Stimulated activated CD8-positive, alpha-beta memory T cell treated with anti-CD3 and anti-CD28 coated beads, Interleukin-15, amount 100 ng/mL, for 24 hours (primary cell): ENCODE data around the gene CLSTN2.

Experiments
- DNase-seq: peaks from one replicate; pipeline ENCODE4 v3.0.0-alpha.2; 2020; ENCODE audit warnings: low read depth

Gene CLSTN2

GRCh38 chr3:139935016-139935865, at the start of gene CLSTN2:
CLSTN2 (plus strand) TSS chr3:139935185.
- no peak for DNase-seq

GRCh38 chr3:139887431-139887830, 47.6 kb upstream of the CLSTN2 start:
- DNase-seq: no peak

- no peak for DNase-seq
Measured at GRCh38 chr3:139888561-139889140, 46.3 kb upstream of the CLSTN2 start.

GRCh38 chr3:139893267-139893962, 41.6 kb upstream of the CLSTN2 start:
- no peak for DNase-seq

- no peak for DNase-seq
Measured at GRCh38 chr3:139893963-139894642, 40.9 kb upstream of the CLSTN2 start.

GRCh38 chr3:139894643-139894989, 40.4 kb upstream of the CLSTN2 start:
- DNase-seq: no peak

GRCh38 chr3:139897759-139898158, 37.2 kb upstream of the CLSTN2 start:
- no peak for DNase-seq

GRCh38 chr3:139906418-139906817, 28.6 kb upstream of the CLSTN2 start:
- no peak for DNase-seq

- no peak for DNase-seq
Measured at GRCh38 chr3:139909811-139910210, 25.2 kb upstream of the CLSTN2 start.

- DNase-seq: no peak
Measured at GRCh38 chr3:139916271-139916670, 18.7 kb upstream of the CLSTN2 start.

- DNase-seq: no peak
Measured at GRCh38 chr3:139917226-139917785, 17.7 kb upstream of the CLSTN2 start.

- no peak for DNase-seq
Measured at GRCh38 chr3:139928708-139929505, 6.1 kb upstream of the CLSTN2 start.

- no peak for DNase-seq
Measured at GRCh38 chr3:139930211-139930610, 4.8 kb upstream of the CLSTN2 start.

- DNase-seq: no peak
Measured at GRCh38 chr3:139933766-139934165, 1.2 kb upstream of the CLSTN2 start.

- no peak for DNase-seq
Measured at GRCh38 chr3:139934613-139935015, 371 bp upstream of the CLSTN2 start.

GRCh38 chr3:139935866-139936817, 1.2 kb downstream of the CLSTN2 start:
- DNase-seq: no peak

GRCh38 chr3:139937674-139938279, 2.8 kb downstream of the CLSTN2 start:
- DNase-seq: no peak

- no peak for DNase-seq
Measured at GRCh38 chr3:139939681-139940190, 4.8 kb downstream of the CLSTN2 start.

- DNase-seq: no peak
Measured at GRCh38 chr3:139940622-139941021, 5.6 kb downstream of the CLSTN2 start.

- DNase-seq: no peak
Measured at GRCh38 chr3:139941580-139941979, 6.6 kb downstream of the CLSTN2 start.
